Measurements from ENCODE around the gene CNOT6.

CNOT6 gene

GRCh38 chr5:180583738-180584137 lies 89.6 kb downstream of the CNOT6 start:
- no peak for DNase-seq

- DNase-seq = no peak
Measured at GRCh38 chr5:180586204-180586603, 92.0 kb downstream of the CNOT6 start.

DNA sequence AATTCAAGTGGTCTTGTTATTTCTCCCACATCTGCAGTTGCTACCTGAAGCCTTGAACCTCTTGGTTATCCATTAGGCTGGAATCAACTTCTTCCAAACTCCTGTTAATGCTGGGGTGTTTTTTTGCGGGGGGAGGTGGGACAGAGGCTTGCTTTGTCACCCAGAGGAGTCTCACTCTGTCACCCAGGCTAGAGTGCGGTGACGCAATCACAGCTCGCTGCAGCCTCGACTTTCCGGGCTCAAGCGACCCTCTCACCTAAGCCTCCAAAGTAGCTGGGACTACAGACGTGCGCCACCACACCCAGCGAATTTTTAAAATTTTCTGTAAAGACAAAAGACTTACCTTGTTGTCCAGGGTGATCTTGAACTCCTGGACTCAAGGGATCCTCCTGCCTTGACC lies 92.7 kb downstream of the CNOT6 start:
- no peak for DNase-seq

- no peak for DNase-seq
Measured at GRCh38 chr5:180589771-180590542, 95.8 kb downstream of the CNOT6 start.

GRCh38 chr5:180590543-180591310 lies 96.5 kb downstream of the CNOT6 start:
- no peak for DNase-seq

- DNase-seq = no peak
Measured at GRCh38 chr5:180591311-180591887, 97.2 kb downstream of the CNOT6 start, which contains the start of gene SCGB3A1. SCGB3A1 (minus strand) TSS chr5:180591499; CDS start chr5:180591462, 37 bp downstream.

- no peak for DNase-seq
Measured at GRCh38 chr5:180592176-180592575, 98.0 kb downstream of the CNOT6 start.

GRCh38 chr5:180593446-180594206 lies 99.4 kb downstream of the CNOT6 start:
- DNase-seq = no peak

GRCh38 chr5:180594311-180595045 lies 100.3 kb downstream of the CNOT6 start:
- no peak for DNase-seq

GRCh38 chr5:180595046-180595379 lies 100.8 kb downstream of the CNOT6 start:
- DNase-seq = no peak

GRCh38 chr5:180595381-180596114 lies 101.4 kb downstream of the CNOT6 start:
- DNase-seq = no peak

GRCh38 chr5:180596115-180596667 lies 102.0 kb downstream of the CNOT6 start:
- no peak for DNase-seq

- DNase-seq = no peak
Measured at GRCh38 chr5:180596668-180597231, 102.6 kb downstream of the CNOT6 start.

DNA sequence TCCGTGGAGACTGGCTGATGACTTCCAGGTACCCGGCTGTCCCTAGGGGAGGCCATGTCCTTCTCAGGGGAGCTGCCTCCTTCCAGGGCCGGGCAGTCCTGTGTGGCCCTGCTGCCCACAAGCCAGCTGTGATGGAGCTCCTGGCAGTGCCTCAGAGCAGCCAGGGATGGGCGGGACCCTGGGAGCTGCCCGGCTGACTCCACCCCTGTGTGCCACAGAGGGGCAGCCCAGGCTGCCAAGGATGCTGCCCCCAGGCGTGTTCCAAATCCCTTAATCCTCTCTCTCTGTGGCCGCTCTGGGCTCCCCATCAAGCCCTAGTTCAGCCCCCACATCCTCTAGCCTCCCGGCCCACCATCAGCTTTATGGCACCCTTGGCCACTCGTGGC lies 104.1 kb downstream of the CNOT6 start:
- no peak for DNase-seq

DNA sequence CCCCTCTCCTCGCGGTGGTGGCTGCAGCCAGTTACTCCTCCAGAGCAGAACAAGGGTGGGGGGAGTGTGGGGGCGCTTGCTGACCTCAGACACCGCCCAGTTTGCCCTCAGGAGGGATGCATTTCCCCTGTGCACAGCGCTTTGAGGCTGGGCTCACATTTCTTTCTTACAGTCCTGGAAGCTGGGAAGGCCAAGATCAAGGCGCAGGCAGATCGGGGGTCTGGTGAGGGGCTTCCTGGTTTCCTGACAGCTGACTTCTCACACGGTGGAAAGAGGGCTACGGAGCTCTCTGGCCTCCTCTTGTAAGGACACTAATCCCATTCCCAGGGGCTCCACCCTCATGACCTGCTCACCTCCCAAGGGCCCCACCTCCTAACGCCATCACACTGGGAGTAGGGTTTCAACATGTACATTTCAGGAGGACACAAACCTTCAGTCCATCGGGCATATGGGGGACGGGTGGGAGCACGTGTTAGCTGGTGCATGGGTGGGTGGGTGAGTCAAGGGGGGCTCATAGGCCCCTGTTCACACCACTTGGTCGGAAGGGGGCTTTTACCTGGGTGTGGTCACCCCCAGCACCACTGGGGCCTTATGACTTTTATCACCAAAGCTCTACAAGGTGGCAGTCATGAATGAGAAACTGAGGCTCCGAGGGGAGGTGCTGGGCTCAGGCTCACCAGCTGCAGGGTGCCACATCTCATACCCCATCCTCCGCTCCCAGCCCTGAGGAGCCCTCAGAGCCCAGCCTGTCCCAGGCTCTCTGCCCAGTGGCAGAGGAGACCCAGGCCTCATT lies 104.8 kb downstream of the CNOT6 start:
- DNase-seq = no peak

DNA sequence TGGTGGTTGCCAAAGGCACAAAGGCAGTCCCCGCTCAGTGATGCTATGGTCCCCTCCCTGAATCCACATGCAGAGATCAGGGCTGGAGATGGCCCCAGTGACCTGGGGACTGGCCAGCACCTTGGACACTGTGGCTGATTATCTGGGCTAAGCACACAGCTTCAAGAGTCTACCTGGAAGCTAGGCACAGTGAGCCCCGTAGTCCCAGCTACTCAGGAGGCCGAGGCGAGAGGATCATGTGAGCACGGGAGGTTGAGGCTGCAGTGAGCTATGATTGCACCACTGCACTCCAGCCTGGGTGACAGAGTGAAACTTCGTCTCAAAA lies 105.4 kb downstream of the CNOT6 start:
- no peak for DNase-seq

- no peak for DNase-seq
Measured at GRCh38 chr5:180599981-180600553, 105.9 kb downstream of the CNOT6 start.

GRCh38 chr5:180600554-180601041 lies 106.4 kb downstream of the CNOT6 start:
- DNase-seq = no peak

Data from fibroblast of skin of scalp (primary cell).